GM21528 (cell line): ENCODE results near the gene NF2.

ENCODE experiments used
- ATAC-seq: cut with Tn5 transposase; IDR thresholded peaks from one replicate; pipeline ENCODE4 v1.9.1; 2021; ENCODE audit warnings: mild to moderate bottlenecking, moderate library complexity; ENCODE audit not compliant: unreplicated experiment, low FRiP score

The NF2 gene

DNA sequence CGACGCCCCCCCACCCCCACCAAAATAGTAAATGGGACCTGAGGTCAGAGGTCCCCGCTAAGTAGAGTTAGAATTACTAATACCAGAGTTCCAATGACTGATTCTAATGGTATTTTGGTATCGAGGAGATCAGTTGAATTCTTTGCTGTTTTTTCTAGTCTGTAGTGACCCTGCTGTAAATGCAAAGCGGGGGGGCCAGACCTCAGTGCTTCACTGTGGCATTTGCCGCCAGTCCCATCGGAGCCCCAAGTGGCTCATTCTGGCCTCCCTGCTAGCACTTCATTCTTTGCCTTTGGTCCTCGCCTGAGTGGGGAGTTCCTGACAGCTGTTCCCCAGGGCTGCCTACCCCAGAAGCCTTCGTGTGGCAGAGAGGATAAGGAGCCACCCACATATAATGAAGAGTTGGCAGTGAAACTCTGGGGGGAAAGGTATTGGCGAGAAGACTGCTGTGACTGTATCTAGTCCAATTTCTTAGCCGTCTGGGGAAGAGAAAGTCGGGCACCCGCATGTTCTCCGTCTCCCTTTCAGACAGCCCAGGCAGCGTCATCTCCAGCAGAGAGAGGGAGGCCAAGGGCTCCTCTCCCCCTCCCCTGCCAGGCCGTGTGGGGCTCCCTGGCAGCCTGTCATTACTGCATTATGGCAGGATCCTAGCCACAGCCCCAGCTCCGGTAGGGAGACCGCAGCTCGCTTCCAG, 96.9 kb downstream of the NF2 start:
- ATAC-seq: no peak

DNA sequence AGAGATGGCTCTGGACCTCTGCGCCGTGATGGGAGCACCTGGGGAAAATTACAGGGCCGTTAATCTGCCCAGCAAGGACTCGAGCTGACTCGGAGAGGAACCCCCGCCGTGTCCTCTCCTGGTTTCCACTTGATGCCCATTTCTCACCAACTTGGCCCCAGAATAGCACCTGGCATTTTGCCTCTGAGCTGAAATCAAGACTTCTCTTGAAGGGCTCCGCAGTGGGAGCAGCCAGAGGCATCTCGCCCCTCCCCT, 97.4 kb downstream of the NF2 start:
- no peak for ATAC-seq

DNA sequence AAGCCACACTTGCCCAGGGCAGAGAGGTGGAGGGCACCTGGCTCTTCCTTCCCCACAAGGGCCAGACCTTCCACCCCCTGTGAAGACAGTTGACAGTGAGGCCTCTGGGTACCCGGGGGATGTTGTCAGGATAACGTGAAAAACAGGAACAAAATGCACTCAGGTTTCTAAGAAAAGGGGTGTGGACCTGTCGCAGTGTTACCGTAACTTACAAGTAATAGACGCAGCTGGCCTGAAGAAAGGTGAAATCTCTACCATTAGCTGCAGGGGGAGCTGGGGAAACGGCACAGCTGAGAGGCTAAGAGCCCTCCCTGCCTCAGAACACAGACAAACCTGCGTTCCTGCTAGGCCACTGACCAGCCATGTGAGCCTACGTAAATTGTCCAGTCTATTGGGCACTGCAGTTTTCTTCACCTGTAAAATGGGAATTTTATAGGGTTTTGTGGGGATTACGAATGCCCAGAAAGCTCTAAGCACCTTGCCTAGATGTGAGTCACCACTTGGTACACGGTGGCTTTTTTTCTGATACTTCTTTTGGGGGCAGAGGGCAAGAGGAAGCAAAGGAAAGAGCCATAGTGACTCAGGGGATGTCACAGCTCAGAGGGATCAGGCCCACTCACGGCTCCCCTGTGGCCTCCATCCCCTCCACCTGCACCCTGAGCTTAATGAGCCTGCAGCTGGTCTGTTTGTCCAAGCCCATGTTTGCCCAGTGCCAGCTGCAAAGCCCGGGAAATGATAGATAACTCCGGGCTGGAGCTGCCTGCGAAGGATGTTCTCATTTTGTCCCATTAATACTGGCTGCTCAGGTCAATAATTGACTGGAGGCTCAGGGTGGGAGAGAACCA, 97.9 kb downstream of the NF2 start:
- ATAC-seq: no peak

DNA sequence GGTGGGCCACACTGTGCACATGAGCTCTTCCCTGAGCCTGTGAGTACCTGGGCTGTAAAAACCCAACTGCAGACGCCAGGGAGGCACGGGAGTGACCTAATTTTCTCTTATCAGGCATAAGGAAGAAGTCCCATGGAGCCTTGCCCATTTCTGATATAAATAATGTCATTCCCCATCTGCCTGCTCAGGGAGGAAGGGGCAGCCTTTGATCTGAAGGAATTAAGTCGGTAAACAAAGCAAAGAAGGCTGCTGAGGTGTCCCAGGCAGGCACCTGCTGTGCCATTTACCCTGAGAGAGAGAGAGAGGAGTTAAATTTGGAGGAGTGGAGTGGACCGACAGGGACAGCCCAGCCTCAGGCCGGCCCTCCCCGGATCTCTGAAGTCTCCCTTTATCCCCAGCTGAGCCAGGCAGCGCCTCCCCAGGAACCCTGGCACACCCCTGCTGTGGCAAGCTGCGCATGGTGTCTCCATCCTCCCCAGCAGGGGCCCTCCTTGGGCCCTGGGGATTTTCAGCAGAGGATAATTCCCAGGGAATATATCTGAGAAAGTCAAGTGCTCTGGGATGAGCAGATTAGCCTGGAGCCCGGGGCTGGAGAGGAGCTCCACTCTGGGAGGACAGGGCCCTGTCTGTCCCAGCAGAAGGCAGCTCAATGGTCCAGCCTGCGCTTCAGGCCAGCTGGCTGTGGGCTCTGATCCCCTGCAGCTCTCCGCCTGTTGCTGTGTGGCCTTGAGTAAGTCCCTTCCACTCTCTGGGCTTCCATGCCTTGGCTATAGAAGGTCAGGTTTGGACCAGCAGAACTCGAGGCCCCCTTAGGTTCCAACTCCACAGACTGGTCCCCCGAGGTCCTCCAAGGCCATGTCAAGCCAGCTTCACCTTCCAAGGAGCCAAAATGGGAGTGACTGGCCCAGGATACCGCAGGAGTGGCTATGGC, 98.8 kb downstream of the NF2 start:
- ATAC-seq: no peak

DNA sequence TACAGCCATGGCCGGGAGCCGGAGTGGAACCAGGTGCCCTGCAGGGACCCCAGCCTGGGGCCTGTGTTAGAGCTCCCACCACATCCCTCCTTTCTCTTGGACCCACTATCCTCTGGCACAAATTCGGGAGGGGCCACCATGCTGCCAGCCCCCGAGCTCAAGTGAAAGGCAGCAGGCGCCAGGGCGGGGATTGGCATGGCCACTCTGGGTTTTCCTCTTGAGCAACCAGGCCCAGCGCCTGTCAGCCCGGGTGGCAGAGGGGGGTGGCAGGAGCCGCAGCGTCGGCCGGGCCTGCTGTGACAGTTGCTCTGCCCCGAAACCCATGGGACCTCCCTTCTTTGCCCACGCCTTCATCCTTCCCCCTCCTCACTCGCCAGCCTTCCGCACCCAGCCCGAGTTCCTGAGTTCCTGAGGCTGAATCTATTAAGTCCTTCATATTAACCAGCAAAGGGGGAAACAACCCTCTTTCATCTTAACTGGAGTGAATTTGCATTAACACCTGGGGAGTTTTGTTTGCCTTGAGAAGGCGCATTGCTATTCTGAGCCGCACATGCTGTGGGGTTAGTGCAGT, 99.6 kb downstream of the NF2 start:
- ATAC-seq: no peak

DNA sequence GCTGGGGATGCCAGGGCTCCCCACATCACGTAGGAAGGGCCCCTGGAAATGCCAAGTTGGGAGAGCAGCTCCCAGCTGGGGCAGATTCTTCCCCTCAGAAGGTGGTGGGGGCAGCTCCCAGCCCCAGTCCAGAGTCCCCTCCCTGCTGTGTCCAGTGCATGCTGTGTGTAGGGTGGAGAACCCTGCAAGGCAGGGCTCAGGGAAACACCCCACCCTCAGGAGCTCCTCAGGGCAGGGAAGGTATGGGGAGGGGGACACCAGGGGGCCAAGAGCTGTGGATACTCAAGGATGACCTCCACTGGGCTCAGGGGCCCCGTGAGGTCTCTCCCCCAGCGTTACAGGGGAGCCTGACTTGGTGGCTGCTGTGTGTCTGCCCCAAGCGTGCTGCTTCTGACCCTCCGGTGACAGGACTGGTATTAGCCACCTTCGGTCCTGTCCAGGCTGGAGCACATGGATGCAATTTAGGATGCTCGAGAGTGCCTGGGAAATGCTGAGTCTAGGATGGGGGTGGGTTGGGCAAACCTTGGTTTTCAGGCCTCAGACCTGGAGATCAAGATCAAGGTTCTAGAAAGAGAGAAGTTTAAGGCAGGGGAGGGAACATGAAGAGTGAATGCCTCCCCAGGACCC, 100.2 kb downstream of the NF2 start:
- no peak for ATAC-seq

DNA sequence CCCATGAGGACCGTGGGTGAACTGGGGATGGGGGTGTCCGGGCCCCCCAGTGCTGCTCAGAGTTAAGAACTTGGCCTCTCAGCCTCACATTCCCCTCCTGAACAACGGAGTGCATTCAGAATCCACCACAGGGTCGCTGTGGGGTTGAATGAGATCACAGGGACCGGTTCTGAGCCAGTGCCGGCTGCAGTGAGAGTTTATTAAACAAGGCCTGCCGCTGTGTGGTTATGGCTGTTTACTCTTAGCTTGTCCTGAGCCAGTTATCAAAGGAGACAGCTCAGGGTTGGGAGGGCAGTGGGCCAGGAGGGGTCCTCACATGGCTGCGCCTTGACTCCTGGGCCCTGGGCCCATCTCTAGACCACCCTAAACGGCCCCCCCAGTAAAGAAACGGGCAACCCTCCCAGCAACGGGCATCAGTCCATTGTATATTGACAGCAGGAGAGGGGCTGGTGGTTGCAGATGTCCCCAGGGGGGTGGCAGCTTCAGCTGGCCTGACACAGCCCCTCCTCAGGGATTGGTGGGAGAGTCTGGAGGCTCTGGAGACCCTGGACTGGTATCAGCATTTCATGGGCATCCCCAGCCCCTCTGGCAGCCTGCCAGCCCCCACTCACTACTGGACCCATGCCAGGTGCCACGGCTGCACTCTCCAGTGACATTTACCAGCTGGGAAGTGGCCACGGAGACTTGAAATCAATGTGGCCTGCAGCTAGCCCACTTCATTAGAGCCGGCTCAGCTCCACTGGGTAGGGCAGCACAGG, 101.3 kb downstream of the NF2 start:
- ATAC-seq: no peak

DNA sequence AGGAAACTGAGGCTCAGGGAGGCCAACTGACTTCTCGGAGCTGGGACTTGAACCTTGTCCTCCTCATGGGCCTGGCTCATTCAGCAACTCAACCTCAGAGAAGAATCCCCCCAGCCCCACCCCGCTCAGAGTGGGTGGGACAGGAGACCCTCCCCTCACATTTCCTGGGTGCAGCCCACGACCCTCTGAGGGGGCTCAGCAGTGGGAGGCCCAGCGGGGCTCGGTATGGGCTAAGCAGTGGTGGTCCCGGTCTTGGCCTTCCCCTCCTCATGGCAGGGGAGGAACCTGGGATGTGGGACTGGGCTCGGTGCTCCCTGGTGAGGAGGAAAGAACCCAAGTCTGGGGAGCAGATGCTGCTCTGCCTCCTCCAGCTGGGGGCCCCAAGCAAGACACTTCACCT, 102.2 kb downstream of the NF2 start:
- no peak for ATAC-seq

DNA sequence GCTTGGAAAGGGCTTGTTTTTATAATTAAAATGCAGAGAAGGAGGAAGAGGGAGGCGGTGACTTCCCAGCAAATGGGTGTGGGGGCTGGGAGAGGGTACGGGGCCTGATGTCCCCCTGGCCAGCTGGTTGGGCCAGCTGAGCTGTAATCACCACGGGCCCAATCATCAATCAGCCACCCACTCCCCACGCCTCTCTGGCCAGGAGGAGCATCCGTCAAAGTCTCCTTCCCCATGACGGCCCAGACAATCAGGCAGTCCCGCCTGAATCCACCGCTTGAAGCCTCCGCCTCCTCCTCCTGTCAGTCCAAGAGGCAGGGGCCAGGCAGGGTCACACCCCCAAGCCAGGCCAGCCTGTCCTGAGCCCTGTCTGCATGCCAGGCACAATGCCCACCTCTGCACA, 103.1 kb downstream of the NF2 start:
- no peak for ATAC-seq

DNA sequence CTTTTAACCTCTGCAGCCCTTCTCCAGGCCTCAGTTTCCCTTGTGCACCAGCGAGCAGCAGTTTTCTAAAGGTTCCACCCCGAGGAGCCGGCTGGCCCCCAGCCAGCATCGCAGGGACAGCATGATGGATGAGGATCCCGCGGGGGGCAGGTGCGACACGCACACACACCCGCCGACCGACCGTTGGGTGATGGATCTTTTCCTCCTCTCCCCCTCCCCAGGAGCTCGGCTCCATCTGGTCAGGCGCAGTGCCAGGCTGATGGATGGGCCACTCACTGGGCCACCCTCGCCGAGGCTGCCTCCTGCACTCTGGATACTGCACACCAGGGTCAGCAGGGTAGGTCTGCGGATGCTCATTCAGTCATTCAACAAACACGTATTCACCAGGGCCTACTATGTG, 103.6 kb downstream of the NF2 start:
- ATAC-seq: no peak

DNA sequence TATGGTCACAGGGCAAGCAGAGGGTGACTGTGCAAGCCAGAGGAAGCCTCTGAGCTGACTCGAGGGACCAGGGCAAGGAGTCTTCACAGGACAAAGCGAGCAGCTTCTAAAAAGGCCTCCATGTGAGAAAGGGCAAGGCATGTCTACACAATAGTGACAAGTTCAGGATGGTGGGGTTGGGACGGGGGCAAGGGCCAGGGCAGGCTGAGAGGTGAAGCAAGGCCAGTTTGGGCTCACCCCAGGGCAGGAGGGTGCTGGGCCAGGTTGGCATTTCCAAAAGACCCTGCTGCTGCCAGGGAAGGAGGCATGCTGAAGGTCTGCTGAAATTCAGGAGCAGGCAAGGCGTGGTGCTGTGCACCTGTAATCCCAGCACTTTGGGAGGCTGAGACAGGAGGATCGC, 104.0 kb downstream of the NF2 start:
- ATAC-seq: no peak

DNA sequence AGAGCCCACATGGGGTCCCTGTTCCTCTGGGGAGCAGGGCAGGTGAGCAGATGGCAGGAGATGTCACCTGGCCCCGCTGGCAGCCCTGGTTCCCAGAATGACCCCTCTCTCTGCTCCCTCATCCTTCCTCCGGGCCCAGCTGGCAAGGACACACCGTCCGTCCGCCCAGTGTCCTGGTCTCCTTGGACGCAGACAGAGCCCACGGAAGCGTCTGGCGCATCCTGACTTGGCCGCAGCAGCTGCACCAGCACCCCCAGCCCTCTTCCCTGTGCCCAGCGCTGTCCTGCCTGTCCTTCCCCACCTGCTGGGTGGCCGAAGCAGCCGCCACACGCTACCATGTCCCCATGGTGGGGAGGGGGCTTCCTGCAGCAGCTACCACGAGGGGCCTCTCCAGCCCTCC, 106.8 kb downstream of the NF2 start:
- no peak for ATAC-seq

DNA sequence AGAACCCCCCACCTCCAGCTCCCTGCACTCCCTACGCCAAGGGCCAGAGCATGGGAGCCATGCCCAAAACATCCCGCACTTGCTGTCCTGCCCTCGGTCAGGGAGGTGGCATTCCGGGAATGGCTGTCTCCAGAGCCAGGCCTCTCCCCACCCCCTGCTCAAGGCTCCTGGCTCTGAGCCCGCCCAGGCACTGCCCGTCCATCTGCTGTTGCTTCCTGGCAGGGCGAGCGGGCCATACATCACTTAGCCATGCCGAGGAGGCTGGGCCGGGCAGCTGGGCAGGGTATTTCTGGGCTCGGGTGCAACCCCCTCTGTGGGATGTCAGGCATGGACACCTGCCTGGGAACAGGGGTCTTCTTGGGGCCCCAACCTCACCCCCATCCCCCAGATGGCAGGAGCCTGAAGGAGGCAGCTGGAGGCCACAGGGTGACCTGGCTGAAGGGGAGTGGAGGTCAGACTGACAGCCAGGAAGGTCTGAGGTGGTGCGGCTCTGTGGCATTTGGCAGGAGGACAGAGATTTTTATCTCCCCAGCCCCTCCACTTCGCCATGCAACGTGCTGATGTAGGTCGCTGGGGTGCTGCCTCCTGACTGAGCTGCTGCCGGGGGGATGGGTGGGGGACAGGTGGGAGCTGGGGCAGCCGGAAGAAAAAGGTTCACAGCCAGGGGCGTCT, 107.6 kb downstream of the NF2 start:
- no peak for ATAC-seq

DNA sequence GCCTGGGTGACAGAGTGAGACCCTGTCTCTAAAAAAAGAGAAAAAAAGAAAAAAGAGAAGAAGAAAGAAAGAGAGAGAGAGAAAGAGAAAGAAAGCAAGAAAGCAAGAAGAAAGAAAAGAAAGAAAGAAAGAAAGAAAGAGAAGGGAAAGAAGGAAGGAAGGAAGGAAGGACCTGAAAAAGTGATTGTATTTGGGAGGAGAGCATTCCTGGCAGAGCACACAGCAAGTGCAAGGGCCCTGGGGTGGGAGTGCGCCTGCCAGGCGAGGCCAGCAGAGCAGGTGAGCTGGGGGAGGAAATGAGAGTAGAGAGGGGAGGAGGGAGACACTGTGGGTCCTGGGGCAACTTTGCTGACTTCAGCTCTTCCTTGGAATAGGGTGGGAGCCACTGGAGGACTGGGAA, 108.7 kb downstream of the NF2 start:
- no peak for ATAC-seq

DNA sequence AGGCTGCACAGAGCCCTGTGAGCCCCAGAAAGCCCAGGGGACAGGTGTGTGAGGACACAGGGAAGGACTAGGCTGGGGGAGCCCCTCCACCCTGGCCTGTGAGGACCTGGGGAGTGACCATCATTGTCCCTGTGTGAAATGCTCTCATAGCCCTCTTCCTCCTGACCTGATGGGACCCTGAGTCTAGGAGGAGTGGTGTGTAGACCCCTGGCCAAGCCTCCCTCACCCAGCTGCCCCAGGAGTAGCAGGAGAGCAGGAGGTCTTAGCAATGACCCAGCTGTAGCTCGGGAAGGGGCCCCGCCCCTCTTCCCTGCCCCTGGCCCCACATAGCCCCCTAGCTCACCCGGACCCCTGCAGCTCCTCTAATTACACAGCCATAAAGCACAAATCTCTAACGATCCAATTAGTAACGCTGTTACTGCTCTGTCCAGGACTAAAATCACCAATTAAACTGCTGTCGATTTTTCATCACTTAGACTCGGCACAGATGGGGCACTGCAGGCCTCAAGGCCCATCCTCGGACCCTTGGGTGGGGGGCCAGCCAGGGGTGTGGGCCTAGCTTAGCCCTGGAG, 109.8 kb downstream of the NF2 start:
- ATAC-seq: no peak

DNA sequence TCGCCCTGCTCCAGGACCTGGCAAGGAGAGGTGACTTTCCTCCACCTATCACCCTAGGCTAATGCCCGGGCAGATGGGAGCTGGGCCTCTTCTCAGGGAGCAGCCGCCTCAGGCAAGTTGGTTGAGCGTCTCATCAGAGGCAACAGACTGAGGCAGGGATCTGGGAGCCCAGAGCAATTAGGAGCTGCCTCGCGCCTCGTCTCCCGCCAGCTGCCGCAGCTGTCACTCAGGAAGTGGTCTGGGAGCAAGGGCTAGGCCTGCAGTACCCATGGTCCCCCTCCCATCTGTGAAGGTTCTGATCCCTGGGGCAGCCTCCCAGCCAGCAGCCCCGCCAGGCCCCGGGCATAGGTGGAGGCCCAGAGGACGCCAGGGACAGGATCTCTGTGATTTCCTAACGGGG, 111.8 kb downstream of the NF2 start:
- ATAC-seq: no peak

DNA sequence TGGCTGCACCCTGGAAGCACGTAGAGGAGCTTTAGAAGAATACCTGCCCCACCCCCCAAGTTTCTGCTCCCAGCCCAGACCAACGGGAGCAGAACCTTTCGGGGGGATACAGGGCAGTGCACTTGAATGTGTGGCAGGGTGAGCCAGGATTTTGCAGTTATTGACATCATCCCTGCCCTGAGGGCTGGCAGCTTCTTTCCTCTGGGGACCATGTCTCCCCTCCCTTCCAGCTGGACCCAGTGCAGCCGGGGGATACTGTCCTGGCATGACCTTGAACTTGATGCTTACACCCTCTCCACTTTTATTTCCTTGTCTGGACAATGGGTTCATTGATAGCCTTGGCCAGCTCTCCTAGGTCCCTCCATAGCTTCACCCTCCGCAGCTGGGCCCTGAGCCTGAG, 112.3 kb downstream of the NF2 start:
- ATAC-seq: no peak

DNA sequence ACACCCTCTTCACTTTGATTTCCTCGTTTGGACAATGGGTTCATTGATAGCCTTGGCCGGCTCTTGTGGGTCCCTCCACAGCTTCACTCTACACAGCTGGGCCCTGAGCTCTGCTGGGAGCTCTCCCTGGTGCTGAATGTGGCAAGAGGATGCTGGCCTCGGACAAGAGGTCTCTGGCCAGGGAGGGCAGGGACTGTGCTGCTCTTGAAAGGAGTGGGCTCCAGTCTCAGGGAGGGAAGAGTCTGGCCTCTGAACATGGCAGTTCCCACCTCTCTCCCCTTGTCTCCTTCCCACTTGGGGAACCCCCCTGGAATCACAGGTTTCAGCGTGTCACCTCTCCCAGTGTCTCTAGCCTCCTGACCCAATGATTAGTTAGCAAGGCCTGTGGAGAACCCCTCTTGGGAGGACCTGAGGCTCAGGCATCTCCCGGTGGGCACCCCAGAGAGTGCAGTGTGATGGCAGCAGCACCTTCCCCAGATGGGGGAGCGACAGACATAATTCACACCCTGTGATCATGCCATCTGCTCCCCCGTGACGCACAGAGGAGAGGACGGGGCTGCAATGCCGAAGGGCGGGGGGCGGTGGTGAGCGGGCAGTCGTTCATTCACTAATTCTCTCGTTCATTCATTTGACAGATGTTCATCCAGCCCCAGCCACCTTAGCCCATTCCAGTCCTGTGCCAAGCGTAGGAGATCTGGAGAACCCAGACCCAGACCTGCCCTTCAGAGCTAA, 113.5 kb downstream of the NF2 start:
- no peak for ATAC-seq
